HG03095 (cell line): ENCODE data around the gene WNT10A.
"Not testable (repeated sequence)": the region's sequence is repeated elsewhere in the genome, so short reads cannot be mapped to it uniquely, and the experiment has no call there.

Experiments used
- ATAC-seq: cut with Tn5 transposase; IDR thresholded peaks from one replicate; pipeline ENCODE4 v1.9.1; 2021; ENCODE audit warnings: moderate library complexity; ENCODE audit not compliant: unreplicated experiment

WNT10A gene

GRCh38 chr2:218927876-218928275 is 47.2 kb downstream of the WNT10A start:
- ATAC-seq, result no peak

GRCh38 chr2:218930488-218930887 is 49.8 kb downstream of the WNT10A start:
- ATAC-seq, result not testable (repeated sequence)

- ATAC-seq, result not testable (repeated sequence)
Observed at GRCh38 chr2:218931751-218932150, 51.1 kb downstream of the WNT10A start.
